ENCODE data around the gene TEAD1. TPM values are rescaled to one million over a fixed set of nuclear protein-coding genes. Genes with fewer than 3 reads are reported as not detected.
A peak's percentile ranks its signal among the peaks of the same experiment; 100 is the strongest.

TEAD1 gene
- total RNA-seq, 1 donor from 2014 or later: 25.7 TPM

- no peak for DNase-seq
These were observed 231.2 kb downstream of the TEAD1 start for GRCh38 chr11:12905435-12905834.

GRCh38 chr11:12906501-12906900 lies 232.3 kb downstream of the TEAD1 start:
- DNase-seq: no peak

- no peak for DNase-seq
These were observed 235.7 kb downstream of the TEAD1 start for GRCh38 chr11:12909879-12910278.

GRCh38 chr11:12914400-12914912 lies 240.2 kb downstream of the TEAD1 start:
- DNase-seq: peak; percentile 81

GRCh38 chr11:12915093-12915492 lies 240.9 kb downstream of the TEAD1 start:
- no peak for DNase-seq

- no peak for DNase-seq
These were observed 243.6 kb downstream of the TEAD1 start for GRCh38 chr11:12917822-12918221.

- DNase-seq: no peak
These were observed 244.4 kb downstream of the TEAD1 start for GRCh38 chr11:12918667-12919066.

- DNase-seq: no peak
These were observed 248.2 kb downstream of the TEAD1 start for GRCh38 chr11:12922418-12922817.

- no peak for DNase-seq
These were observed 248.8 kb downstream of the TEAD1 start for GRCh38 chr11:12922980-12923507.

GRCh38 chr11:12924650-12925049 lies 250.4 kb downstream of the TEAD1 start:
- DNase-seq: no peak

GRCh38 chr11:12925520-12925919 lies 251.3 kb downstream of the TEAD1 start:
- no peak for DNase-seq

- DNase-seq: no peak
These were observed 253.0 kb downstream of the TEAD1 start for GRCh38 chr11:12927221-12927620.

- DNase-seq: no peak
These were observed 253.7 kb downstream of the TEAD1 start for GRCh38 chr11:12927886-12928285.

- no peak for DNase-seq
These were observed 256.6 kb downstream of the TEAD1 start for GRCh38 chr11:12930850-12931249.

- DNase-seq: no peak
These were observed 258.3 kb downstream of the TEAD1 start for GRCh38 chr11:12932485-12932884.

- DNase-seq: no peak
These were observed 262.0 kb downstream of the TEAD1 start for GRCh38 chr11:12936200-12936599.

- DNase-seq: no peak
These were observed 264.5 kb downstream of the TEAD1 start for GRCh38 chr11:12938590-12939247.

GRCh38 chr11:12941671-12942070 lies 267.4 kb downstream of the TEAD1 start:
- no peak for DNase-seq

- no peak for DNase-seq
These were observed 267.9 kb downstream of the TEAD1 start for GRCh38 chr11:12942157-12942556.

GRCh38 chr11:12943311-12943710 lies 269.1 kb downstream of the TEAD1 start:
- DNase-seq: no peak

GRCh38 chr11:12944889-12945288 lies 270.7 kb downstream of the TEAD1 start:
- DNase-seq: no peak

- DNase-seq: no peak
These were observed 275.2 kb downstream of the TEAD1 start for GRCh38 chr11:12949453-12949852.

GRCh38 chr11:12950670-12951069 lies 276.4 kb downstream of the TEAD1 start:
- DNase-seq: no peak

GRCh38 chr11:12951376-12951775 lies 277.2 kb downstream of the TEAD1 start:
- no peak for DNase-seq
